PC-3 (cell line): ENCODE data around the gene GLYAT.

Experiments
- EZH2 ChIP-seq: fragments of 300-600 bp; sonication (generic); IDR thresholded peaks from one replicate; pipeline ENCODE4 v1.6.1; 2017; ENCODE audit warnings: antibody characterized with exemption, mild to moderate bottlenecking, low read length; ENCODE audit not compliant: unreplicated experiment
- TF ChIP-seq, protein P1 (sequence below): fragments of 300-600 bp; sonication (generic); conservative IDR thresholded peaks from 2 replicates; pipeline ENCODE4 v1.5.1; 2017; ENCODE audit warnings: antibody characterized with exemption, low read depth, mild to moderate bottlenecking, low read length

DNA sequence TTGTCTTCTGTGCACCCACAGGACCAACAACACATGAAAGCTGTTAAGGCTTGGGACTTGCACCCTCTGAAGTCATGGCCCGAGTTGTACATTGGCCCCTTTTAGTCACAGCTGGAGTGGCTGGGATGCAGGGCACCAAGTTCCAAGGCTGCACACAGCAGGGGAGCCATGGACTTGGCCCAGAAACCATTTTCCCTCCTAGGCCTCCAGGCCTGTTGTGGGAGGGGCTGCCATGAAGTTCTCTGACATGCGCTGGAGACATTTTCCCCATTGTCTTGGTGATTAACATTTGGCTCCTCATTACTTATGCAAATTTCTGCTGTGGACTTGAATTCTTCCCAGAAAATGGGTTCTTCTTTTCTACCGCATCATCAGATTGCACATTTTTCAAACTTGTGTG, 48.8 kb upstream of the GLYAT start:
- TF ChIP-seq, protein P1, sequence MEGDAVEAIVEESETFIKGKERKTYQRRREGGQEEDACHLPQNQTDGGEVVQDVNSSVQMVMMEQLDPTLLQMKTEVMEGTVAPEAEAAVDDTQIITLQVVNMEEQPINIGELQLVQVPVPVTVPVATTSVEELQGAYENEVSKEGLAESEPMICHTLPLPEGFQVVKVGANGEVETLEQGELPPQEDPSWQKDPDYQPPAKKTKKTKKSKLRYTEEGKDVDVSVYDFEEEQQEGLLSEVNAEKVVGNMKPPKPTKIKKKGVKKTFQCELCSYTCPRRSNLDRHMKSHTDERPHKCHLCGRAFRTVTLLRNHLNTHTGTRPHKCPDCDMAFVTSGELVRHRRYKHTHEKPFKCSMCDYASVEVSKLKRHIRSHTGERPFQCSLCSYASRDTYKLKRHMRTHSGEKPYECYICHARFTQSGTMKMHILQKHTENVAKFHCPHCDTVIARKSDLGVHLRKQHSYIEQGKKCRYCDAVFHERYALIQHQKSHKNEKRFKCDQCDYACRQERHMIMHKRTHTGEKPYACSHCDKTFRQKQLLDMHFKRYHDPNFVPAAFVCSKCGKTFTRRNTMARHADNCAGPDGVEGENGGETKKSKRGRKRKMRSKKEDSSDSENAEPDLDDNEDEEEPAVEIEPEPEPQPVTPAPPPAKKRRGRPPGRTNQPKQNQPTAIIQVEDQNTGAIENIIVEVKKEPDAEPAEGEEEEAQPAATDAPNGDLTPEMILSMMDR: no peak
- no peak for TF ChIP-seq EZH2
